SK-N-SH (cell line): ENCODE results near the gene ZNF655.

Experiments used
- CTCF ChIP-seq: fragments of 200-600 bp; sonication (generic); IDR thresholded peaks from 2 replicates; pipeline ENCODE4 v1.6.1; 2017; ENCODE audit warnings: antibody characterized with exemption, mild to moderate bottlenecking, moderate library complexity
- NFIC ChIP-seq: IDR thresholded peaks from 2 replicates; pipeline ENCODE4 v1.4.0; 2012; ENCODE audit warnings: borderline replicate concordance

DNA sequence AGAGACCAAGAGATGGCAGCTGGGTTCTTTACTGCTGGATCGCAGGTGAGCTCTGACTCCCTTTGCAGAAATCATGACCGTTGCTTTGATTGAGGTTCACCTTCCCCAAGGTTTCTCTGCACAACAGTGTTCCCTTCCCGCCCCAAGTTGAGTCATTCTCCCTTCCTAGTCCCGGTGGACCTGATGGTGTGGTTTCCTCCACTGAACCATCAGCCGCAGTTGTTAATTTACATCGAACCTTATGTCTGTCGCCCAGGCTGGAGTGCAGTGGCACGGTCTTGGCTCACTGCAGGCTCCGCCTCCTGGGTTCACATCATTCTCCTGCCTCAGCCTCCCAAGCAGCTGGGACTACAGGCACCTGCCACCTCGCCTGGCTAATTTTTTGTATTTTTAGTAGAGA is 64.2 kb downstream of the ZNF655 start:
- TF ChIP-seq NFIC (no peak), CTCF (no peak)
